ENCODE results near the gene RIN3. TPM values are rescaled to one million over a fixed set of nuclear protein-coding genes. Genes with fewer than 3 reads are reported as not detected.

RIN3 gene
- polyA plus RNA-seq, 3 donors = 42.8 to 144 (median 54.6) TPM

DNA sequence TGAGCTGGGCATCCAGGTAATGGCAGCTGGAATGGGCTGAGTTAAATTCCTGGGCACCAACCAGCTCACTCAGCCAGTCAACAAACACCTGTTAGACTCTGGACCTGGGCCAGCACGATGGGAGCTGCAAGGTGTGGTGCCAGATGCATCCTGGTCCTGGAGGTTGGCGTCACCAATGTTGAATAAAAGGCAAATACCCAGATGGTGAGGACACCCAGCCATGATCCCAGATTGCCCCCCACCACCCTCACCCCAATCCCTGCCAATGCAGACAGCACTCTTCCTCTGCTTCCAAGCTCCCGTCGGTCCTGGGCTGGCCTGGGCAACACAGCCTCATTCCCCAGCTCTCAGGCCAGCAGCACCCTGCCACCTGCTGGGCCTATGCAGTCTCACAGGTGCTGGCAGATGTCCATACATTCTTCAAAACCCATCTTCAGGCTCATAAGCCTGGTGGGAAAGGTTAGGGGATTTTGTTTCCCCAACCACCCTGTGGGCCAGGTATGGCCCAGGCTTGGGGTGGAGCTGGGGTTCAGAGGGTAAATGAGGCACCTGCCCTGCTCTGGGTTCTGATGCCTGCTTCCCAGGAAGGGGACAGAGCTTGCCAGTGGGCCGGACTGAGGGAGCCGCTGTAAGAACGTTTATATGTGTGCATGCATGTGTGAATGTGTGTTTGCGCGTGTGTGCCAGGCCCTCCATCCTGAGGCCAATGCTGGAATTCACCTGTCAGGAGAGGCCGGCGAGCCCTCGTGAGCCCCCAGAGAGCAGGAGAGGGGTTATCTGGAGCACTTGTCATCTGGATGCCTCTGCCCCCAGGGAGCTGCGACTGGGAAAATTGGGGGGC, 176.8 kb downstream of the RIN3 start:
- Histone ChIP-seq H2AFZ (ENCODE audit: insufficient read depth, low read depth, low read length, poor library complexity, severe bottlenecking) (no peak overlapping the region), H3K27ac (ENCODE audit: low read depth in 1 of 2, low read length in 2 of 2) (no peak overlapping the region), H3K9me3 (replicated peaks in 1 of 2; ENCODE audit: control insufficient read depth in 1 of 2, insufficient read depth in 1 of 2, low read length in 2 of 2) (no peaks in the 10 kb centered on the region), H3K36me3 (replicated peaks in 1 of 2; ENCODE audit: control insufficient read depth in 1 of 2, insufficient read depth in 2 of 2, low read length in 2 of 2) (peaks cover 41 to 58% of the 10 kb centered on the region in 2 donors), H3K4me3 (replicated peaks in 1 of 3; ENCODE audit: low read depth in 2 of 3, low read length in 3 of 3) (no peak overlapping the region), H3K79me2 (ENCODE audit: insufficient read depth, low read length) (peaks cover 12% of the 10 kb centered on the region), H3K4me2 (replicated peaks; ENCODE audit: extremely low read depth, low read length, poor library complexity, severe bottlenecking) (no peak overlapping the region), H3K9ac (ENCODE audit: insufficient read depth, low read length, poor library complexity, severe bottlenecking) (no peak overlapping the region), H4K20me1 (ENCODE audit: insufficient read depth, low read length) (peaks cover 94% of the 10 kb centered on the region), H3K4me1 (ENCODE audit: control insufficient read depth in 1 of 2, insufficient read depth in 2 of 2, low read length in 2 of 2) (no peaks in the 10 kb centered on the region), H3K27me3 (ENCODE audit: control insufficient read depth in 2 of 2, insufficient read depth in 2 of 2, low read length in 2 of 2) (no peaks in the 10 kb centered on the region)
- Mint-ChIP-seq H3K36me3 (peaks cover 35 to 50% of the 10 kb centered on the region in 2 donors), H3K4me1 (peaks cover 17% of the 10 kb centered on the region), H3K4me3 (no peak overlapping the region), H3K9me3 (peaks cover 0 to 2% (median 0%) of the 10 kb centered on the region in 7 donors), H3K27me3 (ENCODE audit: low read depth in 3 of 3) (peaks cover 0 to 7% (median 0%) of the 10 kb centered on the region in 3 donors), H3K27ac (peak overlapping the region in 3 of 7 donors; percentile 50 to 64 (median 57))
- intact Hi-C loops (cut with micrococcal nuclease) = no loop called here
- no peak for DNase-seq
- 89% methylated on average over 12 of the region's 13 CpGs for WGBS (ENCODE audit: insufficient coverage)
- TF ChIP-seq, protein P1, sequence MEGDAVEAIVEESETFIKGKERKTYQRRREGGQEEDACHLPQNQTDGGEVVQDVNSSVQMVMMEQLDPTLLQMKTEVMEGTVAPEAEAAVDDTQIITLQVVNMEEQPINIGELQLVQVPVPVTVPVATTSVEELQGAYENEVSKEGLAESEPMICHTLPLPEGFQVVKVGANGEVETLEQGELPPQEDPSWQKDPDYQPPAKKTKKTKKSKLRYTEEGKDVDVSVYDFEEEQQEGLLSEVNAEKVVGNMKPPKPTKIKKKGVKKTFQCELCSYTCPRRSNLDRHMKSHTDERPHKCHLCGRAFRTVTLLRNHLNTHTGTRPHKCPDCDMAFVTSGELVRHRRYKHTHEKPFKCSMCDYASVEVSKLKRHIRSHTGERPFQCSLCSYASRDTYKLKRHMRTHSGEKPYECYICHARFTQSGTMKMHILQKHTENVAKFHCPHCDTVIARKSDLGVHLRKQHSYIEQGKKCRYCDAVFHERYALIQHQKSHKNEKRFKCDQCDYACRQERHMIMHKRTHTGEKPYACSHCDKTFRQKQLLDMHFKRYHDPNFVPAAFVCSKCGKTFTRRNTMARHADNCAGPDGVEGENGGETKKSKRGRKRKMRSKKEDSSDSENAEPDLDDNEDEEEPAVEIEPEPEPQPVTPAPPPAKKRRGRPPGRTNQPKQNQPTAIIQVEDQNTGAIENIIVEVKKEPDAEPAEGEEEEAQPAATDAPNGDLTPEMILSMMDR (IDR thresholded peaks at IDR 0.05) = peak; percentile 48

DNA sequence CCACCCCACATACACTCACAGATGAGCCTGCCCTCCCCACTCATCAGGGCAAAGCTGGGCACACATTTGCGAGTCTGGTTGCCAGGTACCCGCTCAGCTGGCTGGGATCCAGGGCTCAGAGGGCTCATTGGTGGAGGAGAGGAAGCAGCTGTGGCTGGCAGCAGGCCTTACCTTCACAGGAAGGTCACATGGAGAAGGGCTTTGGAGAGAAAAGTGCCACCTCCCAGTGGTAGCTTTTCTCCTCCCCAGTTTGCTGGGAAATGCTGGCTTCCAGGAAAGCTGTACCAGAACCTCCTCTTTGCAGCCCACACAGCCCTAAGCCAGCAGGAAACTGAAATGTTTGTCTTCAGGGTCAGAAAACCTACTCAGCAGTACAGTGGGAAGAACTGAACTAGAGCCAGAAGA, 179.2 kb downstream of the RIN3 start:
- Histone ChIP-seq H3K79me2 (ENCODE audit: insufficient read depth, low read length) (no peaks in the 10 kb centered on the region), H3K4me2 (replicated peaks; ENCODE audit: extremely low read depth, low read length, poor library complexity, severe bottlenecking) (no peak overlapping the region), H3K9me3 (replicated peaks in 1 of 2; ENCODE audit: control insufficient read depth in 1 of 2, insufficient read depth in 1 of 2, low read length in 2 of 2) (no peaks in the 10 kb centered on the region), H3K36me3 (replicated peaks in 1 of 2; ENCODE audit: control insufficient read depth in 1 of 2, insufficient read depth in 2 of 2, low read length in 2 of 2) (peaks cover 22 to 34% of the 10 kb centered on the region in 2 donors), H3K9ac (ENCODE audit: insufficient read depth, low read length, poor library complexity, severe bottlenecking) (no peak overlapping the region), H2AFZ (ENCODE audit: insufficient read depth, low read depth, low read length, poor library complexity, severe bottlenecking) (no peak overlapping the region), H3K4me3 (replicated peaks in 1 of 3; ENCODE audit: low read depth in 2 of 3, low read length in 3 of 3) (no peak overlapping the region), H3K27ac (ENCODE audit: low read depth in 1 of 2, low read length in 2 of 2) (no peak overlapping the region), H3K27me3 (ENCODE audit: control insufficient read depth in 2 of 2, insufficient read depth in 2 of 2, low read length in 2 of 2) (no peaks in the 10 kb centered on the region), H3K4me1 (ENCODE audit: control insufficient read depth in 1 of 2, insufficient read depth in 2 of 2, low read length in 2 of 2) (peaks cover 9 to 10% of the 10 kb centered on the region in 2 donors), H4K20me1 (ENCODE audit: insufficient read depth, low read length) (peaks cover 70% of the 10 kb centered on the region)
- Mint-ChIP-seq H3K27me3 (ENCODE audit: low read depth in 3 of 3) (peaks cover 1 to 7% (median 3%) of the 10 kb centered on the region in 3 donors), H3K4me1 (peaks cover 35% of the 10 kb centered on the region), H3K9me3 (peaks cover 0 to 3% (median 0%) of the 10 kb centered on the region in 7 donors), H3K36me3 (peaks cover 20 to 29% of the 10 kb centered on the region in 2 donors), H3K4me3 (no peak overlapping the region), H3K27ac (peak overlapping the region in 2 of 7 donors; percentile 54 to 73)
- DNase-seq = no peak
- intact Hi-C loops (cut with micrococcal nuclease) = no loop called here
- TF ChIP-seq, protein P1 (IDR thresholded peaks at IDR 0.05) = no peak
- no CpG with 5 or more reads among the region's 2 CpGs for WGBS (ENCODE audit: insufficient coverage)
